Liver (tissue), 9 donors: Measurements from ENCODE around the gene DNAJB4. TPM values are rescaled to one million over a fixed set of nuclear protein-coding genes. Genes with fewer than 3 reads are reported as not detected.

Source experiments
- DNase-seq: peaks from one replicate; pipeline ENCODE4 v3.0.0-alpha.2; 2017; ENCODE audit warnings: low spot score
- H3K27ac ChIP-seq, 2 donors: one replicate each; pipeline ENCODE4 v1.7.0; 2013; ENCODE audit warnings: inconsistent platforms in 2 of 2, low read length in 2 of 2, control low read depth in 1 of 2, low read depth in 1 of 2, mild to moderate bottlenecking in 1 of 2
- H3K27me3 ChIP-seq, 4 donors: one replicate each; pipeline versions ENCODE4 v1.6.1 to v1.7.0; 2013; ENCODE audit warnings: low read length in 3 of 4, inconsistent platforms in 1 of 4, mild to moderate bottlenecking in 1 of 4, moderate library complexity in 1 of 4; ENCODE audit not compliant: control insufficient read depth in 4 of 4, insufficient read depth in 4 of 4
- H3K36me3 ChIP-seq, 4 donors: one replicate each; pipeline versions ENCODE4 v1.6.1 to v1.7.0; 2013; ENCODE audit warnings: low read length in 3 of 4, mild to moderate bottlenecking in 3 of 4, low read depth in 1 of 4, moderate library complexity in 1 of 4; ENCODE audit not compliant: control insufficient read depth in 4 of 4, insufficient read depth in 3 of 4
- H3K4me1 ChIP-seq, 4 donors: one replicate each; pipeline versions ENCODE4 v1.6.1 to v1.7.0; 2013; ENCODE audit warnings: low read length in 3 of 4, mild to moderate bottlenecking in 3 of 4, moderate library complexity in 1 of 4; ENCODE audit not compliant: control insufficient read depth in 4 of 4, insufficient read depth in 4 of 4
- H3K4me3 ChIP-seq, 3 donors: one replicate each; pipeline versions ENCODE4 v1.6.1 to v1.7.0; 2013; ENCODE audit warnings: low read length in 3 of 3, control low read depth in 1 of 3, low read depth in 1 of 3, mild to moderate bottlenecking in 1 of 3
- H3K9ac ChIP-seq, 2 donors: one replicate each; pipeline ENCODE4 v1.7.0; 2013; ENCODE audit warnings: low read length in 2 of 2, mild to moderate bottlenecking in 2 of 2, moderate library complexity in 2 of 2, control low read depth in 1 of 2, low read depth in 1 of 2
- H3K9me3 ChIP-seq, 4 donors: one replicate each; pipeline versions ENCODE4 v1.6.1 to v1.7.0; 2013; ENCODE audit warnings: low read length in 3 of 4; ENCODE audit not compliant: control insufficient read depth in 4 of 4
- EGR1 ChIP-seq, 2 donors: IDR thresholded peaks; 2 replicates each; pipeline ENCODE4 v1.6.1; 2016 to 2018; ENCODE audit warnings: antibody characterized with exemption in 2 of 2, low read depth in 2 of 2
- FOXA1 ChIP-seq: IDR thresholded peaks from 2 replicates; pipeline ENCODE4 v1.6.1; 2016; ENCODE audit warnings: antibody characterized with exemption
- FOXA2 ChIP-seq: IDR thresholded peaks from 2 replicates; pipeline ENCODE4 v1.6.1; 2016; ENCODE audit warnings: antibody characterized with exemption
- HNF4A ChIP-seq, 2 donors: conservative IDR thresholded peaks; 2 replicates each; pipeline ENCODE4 v1.6.1; 2016; ENCODE audit warnings: antibody characterized with exemption in 2 of 2, mild to moderate bottlenecking in 2 of 2
- HNF4G ChIP-seq: IDR thresholded peaks from 2 replicates; pipeline ENCODE4 v1.6.1; 2016; ENCODE audit warnings: antibody characterized with exemption
- JUND ChIP-seq, 2 donors: IDR thresholded peaks; 2 replicates each; pipeline ENCODE4 v1.6.1; 2016; ENCODE audit warnings: antibody characterized with exemption in 2 of 2
- NR2F2 ChIP-seq: IDR thresholded peaks from 2 replicates; pipeline ENCODE4 v1.6.1; 2016; ENCODE audit warnings: antibody characterized with exemption
- RAD21 ChIP-seq, 2 donors: IDR thresholded peaks; 2 replicates each; pipeline ENCODE4 v1.6.1; 2016; ENCODE audit warnings: antibody characterized with exemption in 2 of 2, mild to moderate bottlenecking in 2 of 2
- SP1 ChIP-seq: IDR thresholded peaks from 2 replicates; pipeline ENCODE4 v1.6.1; 2018; ENCODE audit warnings: antibody characterized with exemption, mild to moderate bottlenecking
- TAF1 ChIP-seq: conservative IDR thresholded peaks from 2 replicates; pipeline ENCODE4 v1.6.1; 2016; ENCODE audit warnings: antibody characterized with exemption, mild to moderate bottlenecking
- YY1 ChIP-seq: IDR thresholded peaks from 2 replicates; pipeline ENCODE4 v1.6.1; 2016; ENCODE audit warnings: antibody characterized with exemption, mild to moderate bottlenecking
- WGBS: extraction: QIAGEN DNeasy Blood & Tissue Kit; methylation state at CpG from one replicate; pipeline ENCODE4 v1.1.7; 2013; 5-methylcytosine and 5-hydroxymethylcytosine counted together
- polyA plus RNA-seq, 2 donors: library from polyadenylated mRNA; stranded (reverse) in 1 of 2; unstranded in 1 of 2; fragments of 200-250 nt in 1 of 2; fragments of >200 nt in 1 of 2; fragmentation: Nextera tagmentation in 1 of 2; extraction: Ambion mirVana in 1 of 2; gene quantifications; one replicate each; pipeline versions ENCODE4 v1.2.1 to v1.2.3, GENCODE V29; 2013 to 2015
- total RNA-seq, 2 donors: library from RNA; depleted of rRNA; stranded (reverse); fragments of >200 nt; gene quantifications; one replicate each; pipeline ENCODE4 v1.2.3, GENCODE V29; 2014
- TF ChIP-seq, protein P1 (sequence below): IDR thresholded peaks from 2 replicates; pipeline ENCODE4 v1.6.1; 2016; ENCODE audit warnings: antibody characterized with exemption, mild to moderate bottlenecking
- TF ChIP-seq, protein P2 (sequence below): IDR thresholded peaks from 2 replicates; pipeline ENCODE4 v1.6.1; 2016; ENCODE audit warnings: antibody characterized with exemption
- TF ChIP-seq, protein P3 (sequence below): IDR thresholded peaks from 2 replicates; pipeline ENCODE4 v1.6.1; 2016; ENCODE audit warnings: antibody characterized with exemption
- TF ChIP-seq, protein P4 (sequence below): IDR thresholded peaks from 2 replicates; pipeline ENCODE4 v1.6.1; 2016; ENCODE audit warnings: antibody characterized with exemption
- TF ChIP-seq, protein P5 (sequence below): fragments of 150-350 bp; IDR thresholded peaks from 2 replicates; pipeline ENCODE4 v1.5.1; 2017; ENCODE audit warnings: improper control_type of control experiment, low read depth, low read length; ENCODE audit not compliant: missing input control
- donor health status: healthy.
- donor health status: healthy.
- donor health status: healthy.
- donor health status: healthy.
- donor health status: healthy.

DNAJB4 gene
- total and polyA plus RNA-seq, 4 donors: 5.7 to 21.6 (median 10.0) TPM

GRCh38 chr1:77986810-77987209, 17.9 kb upstream of the DNAJB4 start:
- no peaks in the 10 kb centered on the region for H3K27me3 ChIP-seq
- peaks cover 0 to 5% (median 3%) of the 10 kb centered on the region in 4 donors for H3K4me1 ChIP-seq
- H3K4me3 ChIP-seq: no peak overlapping the region
- no peak overlapping the region for H3K27ac ChIP-seq
- no peaks in the 10 kb centered on the region for H3K9me3 ChIP-seq
- H3K36me3 ChIP-seq: no peaks in the 10 kb centered on the region
- DNase-seq: no peak
- no peak overlapping the region for H3K9ac ChIP-seq
- TF ChIP-seq, protein P1, sequence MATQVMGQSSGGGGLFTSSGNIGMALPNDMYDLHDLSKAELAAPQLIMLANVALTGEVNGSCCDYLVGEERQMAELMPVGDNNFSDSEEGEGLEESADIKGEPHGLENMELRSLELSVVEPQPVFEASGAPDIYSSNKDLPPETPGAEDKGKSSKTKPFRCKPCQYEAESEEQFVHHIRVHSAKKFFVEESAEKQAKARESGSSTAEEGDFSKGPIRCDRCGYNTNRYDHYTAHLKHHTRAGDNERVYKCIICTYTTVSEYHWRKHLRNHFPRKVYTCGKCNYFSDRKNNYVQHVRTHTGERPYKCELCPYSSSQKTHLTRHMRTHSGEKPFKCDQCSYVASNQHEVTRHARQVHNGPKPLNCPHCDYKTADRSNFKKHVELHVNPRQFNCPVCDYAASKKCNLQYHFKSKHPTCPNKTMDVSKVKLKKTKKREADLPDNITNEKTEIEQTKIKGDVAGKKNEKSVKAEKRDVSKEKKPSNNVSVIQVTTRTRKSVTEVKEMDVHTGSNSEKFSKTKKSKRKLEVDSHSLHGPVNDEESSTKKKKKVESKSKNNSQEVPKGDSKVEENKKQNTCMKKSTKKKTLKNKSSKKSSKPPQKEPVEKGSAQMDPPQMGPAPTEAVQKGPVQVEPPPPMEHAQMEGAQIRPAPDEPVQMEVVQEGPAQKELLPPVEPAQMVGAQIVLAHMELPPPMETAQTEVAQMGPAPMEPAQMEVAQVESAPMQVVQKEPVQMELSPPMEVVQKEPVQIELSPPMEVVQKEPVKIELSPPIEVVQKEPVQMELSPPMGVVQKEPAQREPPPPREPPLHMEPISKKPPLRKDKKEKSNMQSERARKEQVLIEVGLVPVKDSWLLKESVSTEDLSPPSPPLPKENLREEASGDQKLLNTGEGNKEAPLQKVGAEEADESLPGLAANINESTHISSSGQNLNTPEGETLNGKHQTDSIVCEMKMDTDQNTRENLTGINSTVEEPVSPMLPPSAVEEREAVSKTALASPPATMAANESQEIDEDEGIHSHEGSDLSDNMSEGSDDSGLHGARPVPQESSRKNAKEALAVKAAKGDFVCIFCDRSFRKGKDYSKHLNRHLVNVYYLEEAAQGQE: no peak
- TF ChIP-seq FOXA1 (no peak), RAD21 (IDR thresholded peaks at IDR 0.05) (no peak), EGR1 (IDR thresholded peaks at IDR 0.05; ENCODE audit: low read depth in 2 of 2) (no peak), YY1 (no peak), FOXA2 (no peak), JUND (IDR thresholded peaks at IDR 0.05) (no peak)
- TF ChIP-seq, protein P2, sequence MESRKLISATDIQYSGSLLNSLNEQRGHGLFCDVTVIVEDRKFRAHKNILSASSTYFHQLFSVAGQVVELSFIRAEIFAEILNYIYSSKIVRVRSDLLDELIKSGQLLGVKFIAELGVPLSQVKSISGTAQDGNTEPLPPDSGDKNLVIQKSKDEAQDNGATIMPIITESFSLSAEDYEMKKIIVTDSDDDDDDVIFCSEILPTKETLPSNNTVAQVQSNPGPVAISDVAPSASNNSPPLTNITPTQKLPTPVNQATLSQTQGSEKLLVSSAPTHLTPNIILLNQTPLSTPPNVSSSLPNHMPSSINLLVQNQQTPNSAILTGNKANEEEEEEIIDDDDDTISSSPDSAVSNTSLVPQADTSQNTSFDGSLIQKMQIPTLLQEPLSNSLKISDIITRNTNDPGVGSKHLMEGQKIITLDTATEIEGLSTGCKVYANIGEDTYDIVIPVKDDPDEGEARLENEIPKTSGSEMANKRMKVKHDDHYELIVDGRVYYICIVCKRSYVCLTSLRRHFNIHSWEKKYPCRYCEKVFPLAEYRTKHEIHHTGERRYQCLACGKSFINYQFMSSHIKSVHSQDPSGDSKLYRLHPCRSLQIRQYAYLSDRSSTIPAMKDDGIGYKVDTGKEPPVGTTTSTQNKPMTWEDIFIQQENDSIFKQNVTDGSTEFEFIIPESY: no peak

DNA sequence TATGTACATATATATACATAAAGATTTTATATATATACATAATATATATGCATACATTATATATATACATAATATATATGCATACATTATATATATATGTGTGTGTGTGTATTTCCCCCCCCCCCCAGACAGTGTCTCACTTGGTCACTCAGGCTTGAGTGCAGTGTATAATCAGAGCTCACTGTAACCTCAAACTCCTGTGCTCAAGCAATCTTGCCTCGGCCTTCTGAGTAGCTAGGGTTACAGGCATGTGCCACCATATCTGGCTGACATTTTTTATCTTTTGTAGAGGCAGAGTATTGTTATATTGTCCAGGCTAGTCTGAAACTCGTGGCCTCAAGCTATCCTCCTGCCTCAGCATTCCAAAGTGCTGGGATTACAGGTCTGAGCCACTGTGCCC, 16.8 kb upstream of the DNAJB4 start:
- WGBS: 94% methylated on average over 2 of the region's 2 CpGs
- no peak for TF ChIP-seq FOXA1
- no peak for TF ChIP-seq HNF4G
- TF ChIP-seq, protein P2: no peak
- TF ChIP-seq EGR1 (IDR thresholded peaks at IDR 0.05; ENCODE audit: low read depth in 2 of 2): no peak
- TF ChIP-seq HNF4A (conservative IDR thresholded peaks at IDR 0.05): no peak
- TF ChIP-seq TAF1: no peak
- TF ChIP-seq NR2F2: no peak
- TF ChIP-seq JUND (IDR thresholded peaks at IDR 0.05): no peak
- TF ChIP-seq, protein P3, sequence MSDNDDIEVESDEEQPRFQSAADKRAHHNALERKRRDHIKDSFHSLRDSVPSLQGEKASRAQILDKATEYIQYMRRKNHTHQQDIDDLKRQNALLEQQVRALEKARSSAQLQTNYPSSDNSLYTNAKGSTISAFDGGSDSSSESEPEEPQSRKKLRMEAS: no peak
- TF ChIP-seq RAD21 (IDR thresholded peaks at IDR 0.05): no peak
- TF ChIP-seq YY1: no peak
- TF ChIP-seq, protein P4, sequence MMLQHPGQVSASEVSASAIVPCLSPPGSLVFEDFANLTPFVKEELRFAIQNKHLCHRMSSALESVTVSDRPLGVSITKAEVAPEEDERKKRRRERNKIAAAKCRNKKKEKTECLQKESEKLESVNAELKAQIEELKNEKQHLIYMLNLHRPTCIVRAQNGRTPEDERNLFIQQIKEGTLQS: no peak
- no peak for TF ChIP-seq FOXA2
- TF ChIP-seq, protein P5, sequence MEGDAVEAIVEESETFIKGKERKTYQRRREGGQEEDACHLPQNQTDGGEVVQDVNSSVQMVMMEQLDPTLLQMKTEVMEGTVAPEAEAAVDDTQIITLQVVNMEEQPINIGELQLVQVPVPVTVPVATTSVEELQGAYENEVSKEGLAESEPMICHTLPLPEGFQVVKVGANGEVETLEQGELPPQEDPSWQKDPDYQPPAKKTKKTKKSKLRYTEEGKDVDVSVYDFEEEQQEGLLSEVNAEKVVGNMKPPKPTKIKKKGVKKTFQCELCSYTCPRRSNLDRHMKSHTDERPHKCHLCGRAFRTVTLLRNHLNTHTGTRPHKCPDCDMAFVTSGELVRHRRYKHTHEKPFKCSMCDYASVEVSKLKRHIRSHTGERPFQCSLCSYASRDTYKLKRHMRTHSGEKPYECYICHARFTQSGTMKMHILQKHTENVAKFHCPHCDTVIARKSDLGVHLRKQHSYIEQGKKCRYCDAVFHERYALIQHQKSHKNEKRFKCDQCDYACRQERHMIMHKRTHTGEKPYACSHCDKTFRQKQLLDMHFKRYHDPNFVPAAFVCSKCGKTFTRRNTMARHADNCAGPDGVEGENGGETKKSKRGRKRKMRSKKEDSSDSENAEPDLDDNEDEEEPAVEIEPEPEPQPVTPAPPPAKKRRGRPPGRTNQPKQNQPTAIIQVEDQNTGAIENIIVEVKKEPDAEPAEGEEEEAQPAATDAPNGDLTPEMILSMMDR: no peak
- TF ChIP-seq, protein P1: no peak
- no peak for TF ChIP-seq SP1
- Histone ChIP-seq H3K27ac (no peak overlapping the region), H3K4me1 (peaks cover 0 to 5% (median 3%) of the 10 kb centered on the region in 4 donors), H3K36me3 (peaks cover 0 to 1% (median 0%) of the 10 kb centered on the region in 4 donors), H3K9me3 (no peaks in the 10 kb centered on the region), H3K27me3 (no peaks in the 10 kb centered on the region), H3K4me3 (no peak overlapping the region), H3K9ac (no peak overlapping the region)
- no peak for DNase-seq
